ENCODE data around the gene XYLT1. TPM values are rescaled to one million over a fixed set of nuclear protein-coding genes. Genes with fewer than 3 reads are reported as not detected.

Gene XYLT1
- total and polyA plus RNA-seq, 2 of the 4 experiments (the other 2 are of a cell fraction), result 9.0 to 12.7 TPM

GRCh38 chr16:17184026-17184425 lies 286.7 kb downstream of the XYLT1 start:
- Histone ChIP-seq H3K14ac (replicated peaks; ENCODE audit: low read depth, low read length) (no peak overlapping the region), H3K4ac (ENCODE audit: low read depth, low read length) (no peak overlapping the region), H4K8ac (ENCODE audit: low read depth in 2 of 2, low read length in 2 of 2) (no peak overlapping the region), H3K27me3 (ENCODE audit: control insufficient read depth, insufficient read depth, low read length) (no peaks in the 10 kb centered on the region), H2BK5ac (ENCODE audit: low read depth, low read length, poor library complexity, severe bottlenecking) (no peak overlapping the region), H3K18ac (ENCODE audit: low read depth, low read length) (no peak overlapping the region), H3K36me3 (ENCODE audit: control insufficient read depth, insufficient read depth, low read length) (0 out of 2 replicates have a peak, but pooled peaks cover 2% of the 10 kb centered on the region), H3K23ac (ENCODE audit: low read depth, low read length) (no peak overlapping the region), H2BK120ac (ENCODE audit: low read depth, low read length) (no peak overlapping the region), H2AK9ac (replicated peaks; ENCODE audit: low read depth, low read length, poor library complexity) (no peak overlapping the region), H4K91ac (ENCODE audit: insufficient read depth, low read depth, low read length) (no peak overlapping the region), H4K20me1 (ENCODE audit: insufficient read depth, low read length) (no peaks in the 10 kb centered on the region), H3K9ac (ENCODE audit: low read depth, low read length) (no peak overlapping the region), H3K4me3 (ENCODE audit: insufficient read depth, low read depth, low read length) (no peak overlapping the region), H3K79me1 (ENCODE audit: low read depth in 1 of 2, low read length in 2 of 2) (no peaks in the 10 kb centered on the region; a peak in 1 of 4 replicates), H3K9me3 (ENCODE audit: control insufficient read depth, insufficient read depth, low read length) (no peaks in the 10 kb centered on the region), H3K4me1 (ENCODE audit: control insufficient read depth, insufficient read depth, low read length) (no peaks in the 10 kb centered on the region), H4K5ac (ENCODE audit: low read depth, low read length) (no peak overlapping the region), H2BK20ac (ENCODE audit: low read depth, low read length) (no peak overlapping the region), H2AK5ac (ENCODE audit: low read depth, low read length) (no peak overlapping the region), H3K27ac (ENCODE audit: insufficient read depth, low read length) (no peak overlapping the region), H3K56ac (ENCODE audit: extremely low read depth, insufficient read depth, low read length) (no peak overlapping the region), H2AFZ (replicated peaks; ENCODE audit: low read length, poor library complexity) (no peak overlapping the region), H3K4me2 (ENCODE audit: low read depth, low read length) (no peak overlapping the region), H3K9me1 (ENCODE audit: insufficient read depth, low read length) (0 out of 2 replicates have a peak, but pooled peaks cover 5% of the 10 kb centered on the region), H2BK15ac (ENCODE audit: low read depth, low read length) (no peak overlapping the region)
- no TSS peak for BruUV-seq (replicated peaks)
- DNase-seq (no peak), ATAC-seq (ENCODE audit: low read depth) (no peak)
- CTCF ChIA-PET, result no interaction called here
- WGBS, 2 experiments (ENCODE audit: extremely low coverage in 2 of 2, insufficient read length in 1 of 2), result no CpG with 5 or more reads among the region's 7 CpGs
- in situ Hi-C loops (cut with MboI; ENCODE audit: low sequenced_read_pairs), result no loop called here
- dilution Hi-C loops (cut with HindIII; ENCODE audit: low sequenced_read_pairs, unreplicated experiment), result no loop called here
- TF ChIP-seq MAFK (IDR thresholded peaks at IDR 0.05; ENCODE audit: low read depth, low read length) (no peak), BHLHE40 (IDR thresholded peaks at IDR 0.05; ENCODE audit: low read depth, low read length) (no peak), FOS (IDR thresholded peaks at IDR 0.05; ENCODE audit: low read depth, low read length) (no peak), SMC3 (IDR thresholded peaks at IDR 0.05; ENCODE audit: low read depth, low read length) (no peak), MAZ (IDR thresholded peaks at IDR 0.05; ENCODE audit: borderline replicate concordance, low read depth, low read length) (no peak)
- POLR2A ChIA-PET (ENCODE audit: unreplicated experiment), result no interaction called here
- intact Hi-C loops (cut with micrococcal nuclease), result no loop called here
